ENCODE data around the gene PRPH2.

PRPH2 gene

DNA sequence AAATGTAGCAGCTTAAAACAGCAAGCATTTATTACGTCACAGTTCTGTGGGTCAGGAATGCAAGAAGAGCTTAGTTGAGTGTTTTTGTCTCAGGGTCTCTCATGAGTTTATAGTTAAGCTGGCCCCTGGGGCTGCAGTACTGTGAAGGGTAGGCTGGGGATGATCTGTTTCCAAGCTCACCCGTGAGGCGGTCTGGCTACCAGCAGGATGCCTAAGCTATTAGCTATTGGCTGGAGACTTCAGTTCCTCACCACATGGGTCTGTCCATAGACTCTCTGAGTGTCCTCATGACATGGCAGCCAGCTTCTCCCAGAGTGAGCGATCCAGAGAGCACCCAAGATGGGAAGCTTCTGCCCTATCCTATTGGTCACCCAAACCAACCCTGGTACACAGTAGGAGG, 46.7 kb upstream of the PRPH2 start:
- H3K27ac ChIP-seq (ENCODE audit: low read depth, low read length): no peak overlapping the region
- H3K9me3 ChIP-seq (ENCODE audit: control insufficient read depth, insufficient read depth, low read length): no peaks in the 10 kb centered on the region

GRCh38 chr6:42766163-42766670, 43.8 kb upstream of the PRPH2 start:
- Histone ChIP-seq H3K4me3 (ENCODE audit: low read length) (no peak overlapping the region), H3K27ac (ENCODE audit: low read depth, low read length) (no peak overlapping the region), H3F3A (ENCODE audit: control insufficient read depth, insufficient read depth) (peaks cover 15% of the 10 kb centered on the region), H3K27me3 (ENCODE audit: control insufficient read depth, low read length) (no peaks in the 10 kb centered on the region), H3K9me2 (replicated peaks; ENCODE audit: control insufficient read depth, low read length) (no peaks in the 10 kb centered on the region), H3K79me2 (ENCODE audit: control insufficient read depth, low read length) (no peaks in the 10 kb centered on the region), H3K4me1 (ENCODE audit: control insufficient read depth, low read length) (peaks cover 20% of the 10 kb centered on the region), H3K4me2 (ENCODE audit: low read length) (no peak overlapping the region), H3K36me3 (ENCODE audit: control insufficient read depth, low read length) (no peaks in the 10 kb centered on the region), H3K9me3 (ENCODE audit: control insufficient read depth, insufficient read depth, low read length) (no peaks in the 10 kb centered on the region), H4K20me1 (ENCODE audit: control insufficient read depth, insufficient read depth, low read depth, low read length) (no peaks in the 10 kb centered on the region)
- TF ChIP-seq EZH2phosphoT487 (IDR thresholded peaks at IDR 0.05; ENCODE audit: borderline replicate concordance, low read length): no peak
- TF ChIP-seq, protein P1, sequence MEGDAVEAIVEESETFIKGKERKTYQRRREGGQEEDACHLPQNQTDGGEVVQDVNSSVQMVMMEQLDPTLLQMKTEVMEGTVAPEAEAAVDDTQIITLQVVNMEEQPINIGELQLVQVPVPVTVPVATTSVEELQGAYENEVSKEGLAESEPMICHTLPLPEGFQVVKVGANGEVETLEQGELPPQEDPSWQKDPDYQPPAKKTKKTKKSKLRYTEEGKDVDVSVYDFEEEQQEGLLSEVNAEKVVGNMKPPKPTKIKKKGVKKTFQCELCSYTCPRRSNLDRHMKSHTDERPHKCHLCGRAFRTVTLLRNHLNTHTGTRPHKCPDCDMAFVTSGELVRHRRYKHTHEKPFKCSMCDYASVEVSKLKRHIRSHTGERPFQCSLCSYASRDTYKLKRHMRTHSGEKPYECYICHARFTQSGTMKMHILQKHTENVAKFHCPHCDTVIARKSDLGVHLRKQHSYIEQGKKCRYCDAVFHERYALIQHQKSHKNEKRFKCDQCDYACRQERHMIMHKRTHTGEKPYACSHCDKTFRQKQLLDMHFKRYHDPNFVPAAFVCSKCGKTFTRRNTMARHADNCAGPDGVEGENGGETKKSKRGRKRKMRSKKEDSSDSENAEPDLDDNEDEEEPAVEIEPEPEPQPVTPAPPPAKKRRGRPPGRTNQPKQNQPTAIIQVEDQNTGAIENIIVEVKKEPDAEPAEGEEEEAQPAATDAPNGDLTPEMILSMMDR (IDR thresholded peaks at IDR 0.05; ENCODE audit: low read depth, low read length, poor library complexity, severe bottlenecking): no peak

More for the DNA sequence above, 46.7 kb upstream of the PRPH2 start:
- H3F3A ChIP-seq (ENCODE audit: control insufficient read depth, insufficient read depth): peaks cover 31% of the 10 kb centered on the region
- H3K79me2 ChIP-seq (ENCODE audit: control insufficient read depth, low read length): peaks cover 18% of the 10 kb centered on the region
- no peak for TF ChIP-seq EZH2phosphoT487 (IDR thresholded peaks at IDR 0.05; ENCODE audit: borderline replicate concordance, low read length)
- TF ChIP-seq, protein P1 (IDR thresholded peaks at IDR 0.05; ENCODE audit: low read depth, low read length, poor library complexity, severe bottlenecking): no peak
- H4K20me1 ChIP-seq (ENCODE audit: control insufficient read depth, insufficient read depth, low read depth, low read length): no peaks in the 10 kb centered on the region
- H3K27me3 ChIP-seq (ENCODE audit: control insufficient read depth, low read length): no peaks in the 10 kb centered on the region
- peaks cover 47% of the 10 kb centered on the region for H3K4me1 ChIP-seq (ENCODE audit: control insufficient read depth, low read length)
- no peak overlapping the region for H3K4me3 ChIP-seq (ENCODE audit: low read length)
- H3K9me2 ChIP-seq (replicated peaks; ENCODE audit: control insufficient read depth, low read length): no peaks in the 10 kb centered on the region
- H3K4me2 ChIP-seq (ENCODE audit: low read length): no peak overlapping the region
- no peaks in the 10 kb centered on the region for H3K36me3 ChIP-seq (ENCODE audit: control insufficient read depth, low read length)

DNA sequence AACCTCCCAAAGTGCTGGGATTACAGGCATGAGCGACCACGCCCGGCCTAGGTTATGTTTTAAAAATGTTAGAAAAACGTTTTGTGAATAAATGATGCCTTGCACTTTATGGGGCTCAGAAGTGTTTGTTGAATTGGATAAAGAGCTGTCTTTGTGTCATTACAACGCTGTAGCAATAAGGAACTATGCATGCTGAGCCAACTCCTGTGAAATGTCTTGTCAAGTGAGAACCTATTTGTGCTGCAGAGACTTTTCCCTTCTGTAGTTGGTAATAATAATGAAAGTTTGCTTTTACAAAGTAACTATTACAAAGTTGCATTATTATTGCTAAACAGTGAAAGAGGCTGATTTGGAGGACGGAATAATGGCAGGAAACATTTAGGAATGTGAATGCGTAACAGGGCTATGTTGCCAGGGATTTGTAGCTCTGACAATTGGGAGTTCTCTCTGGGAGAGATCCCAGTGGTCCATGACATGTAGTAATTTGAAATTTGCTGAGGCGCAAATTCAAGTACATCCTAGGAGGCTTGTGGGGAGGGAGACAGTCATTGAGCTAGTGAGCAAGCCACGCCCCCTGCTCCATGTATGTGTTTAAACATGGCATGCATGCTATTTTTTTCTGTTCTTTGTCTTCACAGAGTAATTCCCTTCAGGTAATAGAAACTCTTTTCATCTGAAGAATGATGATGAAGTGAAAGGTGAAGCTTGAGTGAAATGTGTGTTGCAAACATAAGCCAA, 42.7 kb upstream of the PRPH2 start:
- Histone ChIP-seq H3K9me3 (ENCODE audit: control insufficient read depth, insufficient read depth, low read length) (no peaks in the 10 kb centered on the region), H4K20me1 (ENCODE audit: control insufficient read depth, insufficient read depth, low read depth, low read length) (no peaks in the 10 kb centered on the region), H3K79me2 (ENCODE audit: control insufficient read depth, low read length) (no peaks in the 10 kb centered on the region), H3K4me3 (ENCODE audit: low read length) (no peak overlapping the region), H3K9me2 (replicated peaks; ENCODE audit: control insufficient read depth, low read length) (no peaks in the 10 kb centered on the region), H3K4me2 (ENCODE audit: low read length) (no peak overlapping the region), H3F3A (ENCODE audit: control insufficient read depth, insufficient read depth) (peaks cover 9% of the 10 kb centered on the region; the same call in 1 of the 2 replicates), H3K4me1 (ENCODE audit: control insufficient read depth, low read length) (peaks cover 9% of the 10 kb centered on the region), H3K27me3 (ENCODE audit: control insufficient read depth, low read length) (no peaks in the 10 kb centered on the region), H3K36me3 (ENCODE audit: control insufficient read depth, low read length) (no peaks in the 10 kb centered on the region), H3K27ac (ENCODE audit: low read depth, low read length) (no peak overlapping the region)
- TF ChIP-seq, protein P1 (IDR thresholded peaks at IDR 0.05; ENCODE audit: low read depth, low read length, poor library complexity, severe bottlenecking): no peak
- TF ChIP-seq EZH2phosphoT487 (IDR thresholded peaks at IDR 0.05; ENCODE audit: borderline replicate concordance, low read length): no peak
